ENCODE results near the gene FRMD1. TPM values are rescaled to one million over a fixed set of nuclear protein-coding genes. Genes with fewer than 3 reads are reported as not detected.

FRMD1 gene
- total RNA-seq, 3 donors from 2014 or later (not counting 1 experiment from before 2014, with no cell fraction given), result not detected

- Histone ChIP-seq H3K27ac (ENCODE audit: low read length) (no peak overlapping the region), H3K4me1 (ENCODE audit: control insufficient read depth, insufficient read depth, low read length) (no peaks in the 10 kb centered on the region), H3K9me3 (ENCODE audit: control insufficient read depth, insufficient read depth, low read length) (peaks cover 20% of the 10 kb centered on the region), H3K27me3 (ENCODE audit: control insufficient read depth, insufficient read depth, low read length) (no peaks in the 10 kb centered on the region), H3K4me3 (ENCODE audit: low read length) (no peak overlapping the region), H3K36me3 (ENCODE audit: control insufficient read depth, insufficient read depth, low read length) (no peaks in the 10 kb centered on the region)
- intact Hi-C loops (cut with micrococcal nuclease), result no loop called here
- peaks cover 0 to 3% of the 10 kb centered on the region in 2 donors for H3K9me3 Mint-ChIP-seq
- H3K4me1 Mint-ChIP-seq, result no peaks in the 10 kb centered on the region
- DNase-seq, result no peak
- H3K4me3 Mint-ChIP-seq, result no peak overlapping the region
- H3K27ac Mint-ChIP-seq, result no peak overlapping the region
- TF ChIP-seq CTCF (IDR thresholded peaks at IDR 0.05), result no peak
- H3K27me3 Mint-ChIP-seq (ENCODE audit: low read depth in 2 of 2), result no peaks in the 10 kb centered on the region
- 94% methylated on average over 19 of the region's 19 CpGs for WGBS (ENCODE audit: insufficient coverage)
- ATAC-seq, result no peak
- no peaks in the 10 kb centered on the region for H3K36me3 Mint-ChIP-seq
Measured at GRCh38 chr6:168045141-168045691, 33.8 kb downstream of the FRMD1 start.

DNA sequence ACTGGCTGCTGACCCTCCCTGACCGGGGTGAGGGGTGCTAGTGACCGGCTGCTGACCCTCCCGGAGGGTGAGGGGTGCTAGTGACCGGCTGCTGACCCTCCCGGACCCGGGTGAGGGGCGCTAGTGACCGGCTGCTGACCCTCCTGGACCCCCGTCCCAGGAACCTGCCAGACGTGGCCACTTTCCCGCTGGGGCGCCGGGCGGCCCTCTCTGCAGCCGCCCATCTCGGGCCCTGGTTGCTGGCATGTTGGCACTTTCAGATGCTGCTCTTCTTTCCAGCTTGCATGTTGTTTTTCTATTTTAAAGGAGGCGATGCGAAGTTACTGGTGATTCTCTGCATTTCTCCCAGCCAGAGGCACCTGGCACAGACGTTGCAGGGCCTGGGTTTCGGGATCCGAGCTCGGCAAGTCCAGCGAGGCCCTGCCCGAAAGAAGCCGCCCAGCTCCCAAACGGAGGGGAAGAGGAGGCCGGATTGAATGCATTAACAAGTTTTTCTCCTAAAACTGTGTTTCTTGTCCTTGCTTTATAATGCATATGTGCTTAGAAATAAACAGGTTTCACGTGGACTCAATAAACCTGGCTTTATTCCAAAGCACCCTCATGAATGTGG lies 34.4 kb downstream of the FRMD1 start:
- TF ChIP-seq CTCF (IDR thresholded peaks at IDR 0.05), result no peak
- no peaks in the 10 kb centered on the region for H3K4me1 Mint-ChIP-seq
- no peaks in the 10 kb centered on the region for H3K27me3 Mint-ChIP-seq (ENCODE audit: low read depth in 2 of 2)
- H3K27ac Mint-ChIP-seq, result no peak overlapping the region
- H3K4me3 Mint-ChIP-seq, result no peak overlapping the region
- ATAC-seq (no peak), DNase-seq (no peak)
- peaks cover 26% of the 10 kb centered on the region for H3K9me3 ChIP-seq (ENCODE audit: control insufficient read depth, insufficient read depth, low read length)
- H3K9me3 Mint-ChIP-seq, result peaks cover 0 to 4% of the 10 kb centered on the region in 2 donors
- no peaks in the 10 kb centered on the region for H3K36me3 ChIP-seq (ENCODE audit: control insufficient read depth, insufficient read depth, low read length)
- H3K4me1 ChIP-seq (ENCODE audit: control insufficient read depth, insufficient read depth, low read length), result no peaks in the 10 kb centered on the region
- H3K4me3 ChIP-seq (ENCODE audit: low read length), result no peak overlapping the region
- H3K36me3 Mint-ChIP-seq, result no peaks in the 10 kb centered on the region
- intact Hi-C loops (cut with micrococcal nuclease), result no loop called here
- WGBS (ENCODE audit: insufficient coverage), result 94% methylated on average over 28 of the region's 28 CpGs
- no peak overlapping the region for H3K27ac ChIP-seq (ENCODE audit: low read length)
- H3K27me3 ChIP-seq (ENCODE audit: control insufficient read depth, insufficient read depth, low read length), result no peaks in the 10 kb centered on the region

- ATAC-seq (no peak), DNase-seq (no peak)
- H3K9me3 ChIP-seq (ENCODE audit: control insufficient read depth, insufficient read depth, low read length), result peaks cover 32% of the 10 kb centered on the region
- H3K4me3 ChIP-seq (ENCODE audit: low read length), result no peak overlapping the region
- 88% methylated on average over 18 of the region's 21 CpGs for WGBS (ENCODE audit: insufficient coverage)
- H3K36me3 ChIP-seq (ENCODE audit: control insufficient read depth, insufficient read depth, low read length), result no peaks in the 10 kb centered on the region
- H3K4me1 ChIP-seq (ENCODE audit: control insufficient read depth, insufficient read depth, low read length), result no peaks in the 10 kb centered on the region
- H3K27me3 Mint-ChIP-seq (ENCODE audit: low read depth in 2 of 2), result no peaks in the 10 kb centered on the region
- no peaks in the 10 kb centered on the region for H3K36me3 Mint-ChIP-seq
- H3K9me3 Mint-ChIP-seq, result peaks cover 0 to 4% of the 10 kb centered on the region in 2 donors
- no peak overlapping the region for H3K27ac ChIP-seq (ENCODE audit: low read length)
- H3K4me1 Mint-ChIP-seq, result no peaks in the 10 kb centered on the region
- no peaks in the 10 kb centered on the region for H3K27me3 ChIP-seq (ENCODE audit: control insufficient read depth, insufficient read depth, low read length)
- TF ChIP-seq CTCF (IDR thresholded peaks at IDR 0.05), result no peak
- no peak overlapping the region for H3K4me3 Mint-ChIP-seq
- intact Hi-C loops (cut with micrococcal nuclease), result no loop called here
- no peak overlapping the region for H3K27ac Mint-ChIP-seq
Measured at GRCh38 chr6:168043848-168044415, 35.1 kb downstream of the FRMD1 start.

All from natural killer cell (primary cell).